Stimulated activated CD4-positive, alpha-beta T cell treated with anti-CD3 and anti-CD28 coated beads, Interleukin-1b, Interleukin-23, amount 100 ng/mL, for 48 hours (primary cell): ENCODE results near the gene PDLIM4.

Source experiments
- DNase-seq: peaks from one replicate; pipeline ENCODE4 v3.0.0-alpha.2; 2020

PDLIM4 gene

DNA sequence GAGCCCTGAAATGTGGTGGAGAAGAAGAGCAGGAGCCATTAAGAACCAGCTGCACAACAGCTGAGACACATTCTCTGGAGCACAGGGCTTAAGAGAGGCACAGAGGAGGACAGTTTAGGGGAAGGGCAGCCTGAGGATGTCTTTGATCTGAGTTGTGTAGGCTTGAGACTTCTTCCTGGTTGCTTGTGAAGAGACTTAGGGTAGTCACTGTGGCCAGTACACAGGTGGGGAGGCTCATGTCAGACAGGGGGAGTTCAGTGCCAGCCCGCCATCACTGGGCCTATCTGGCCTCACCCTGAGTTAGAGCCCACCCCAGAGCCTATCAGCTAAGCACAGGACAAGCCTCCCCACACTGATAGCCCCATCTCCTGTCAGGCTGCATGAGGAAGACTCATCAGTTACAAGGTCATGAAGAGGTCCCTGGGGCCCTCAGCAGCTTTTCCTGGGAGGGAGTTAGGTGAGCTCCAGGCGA lies 56.5 kb downstream of the PDLIM4 start:
- no peak for DNase-seq

- DNase-seq: no peak
Measured at GRCh38 chr5:132315529-132316067, 58.1 kb downstream of the PDLIM4 start.

DNA sequence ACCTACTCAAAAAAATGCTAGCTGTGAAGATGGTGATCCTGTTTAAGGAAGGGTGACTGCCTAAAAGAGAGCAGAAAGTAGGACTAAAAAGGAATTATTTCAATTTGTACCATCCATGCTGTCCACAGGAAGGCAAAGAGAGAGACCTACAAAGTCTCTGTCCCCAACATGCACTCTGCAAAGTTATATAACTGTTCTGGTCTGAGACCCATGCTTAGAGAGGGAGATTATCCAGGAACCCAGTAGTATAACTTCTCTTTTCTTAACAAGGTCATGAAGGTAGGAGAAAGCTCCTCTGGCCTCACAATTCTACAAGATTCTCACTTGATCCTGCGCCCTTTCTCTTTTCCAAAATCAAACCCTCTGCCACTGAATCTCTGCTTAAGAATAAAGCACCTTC lies 62.5 kb downstream of the PDLIM4 start:
- DNase-seq: no peak

- DNase-seq: no peak
Measured at GRCh38 chr5:132321109-132321721, 63.7 kb downstream of the PDLIM4 start.

GRCh38 chr5:132322266-132322665 lies 64.8 kb downstream of the PDLIM4 start:
- no peak for DNase-seq
